HEK293T (cell line): ENCODE data around the gene CRAT.

Experiments
- CTCF ChIA-PET: fragments of 350-600 bp; formaldehyde crosslinking; extraction: SDS; loops from one replicate; lab custom pipeline; 2021; ENCODE audit warnings: antibody characterized with exemption, inconsistent platforms; lab: Yijun Ruan, JAX
- POLR2A ChIA-PET: fragments of 350-600 bp; formaldehyde crosslinking; extraction: SDS; loops from one replicate; lab custom pipeline; 2020; ENCODE audit warnings: antibody characterized with exemption, inconsistent platforms; lab: Yijun Ruan, JAX
- DNase-seq: peaks from one replicate; pipeline ENCODE4 v3.0.0; 2012; ENCODE audit warnings: mixed read lengths; ENCODE audit errors: extremely low spot score
- ARNT ChIP-seq: fragments of 450-650 bp; IDR thresholded peaks from 2 replicates; pipeline ENCODE4 v1.6.1; 2017; ENCODE audit warnings: mild to moderate bottlenecking
- BHLHE40 ChIP-seq: fragments of 450-650 bp; IDR thresholded peaks from 2 replicates; pipeline ENCODE4 v1.6.1; 2016; ENCODE audit warnings: mild to moderate bottlenecking, moderate library complexity, borderline replicate concordance
- CTBP1 ChIP-seq: fragments of 450-650 bp; IDR thresholded peaks from 2 replicates; pipeline ENCODE4 v1.6.1; 2016; ENCODE audit warnings: borderline replicate concordance
- ELF4 ChIP-seq: fragments of 450-650 bp; IDR thresholded peaks from 2 replicates; pipeline ENCODE4 v1.6.1; 2017; ENCODE audit warnings: antibody characterized with exemption
- FOXA1 ChIP-seq: fragments of 450-650 bp; IDR thresholded peaks from 2 replicates; pipeline ENCODE4 v1.6.1; 2016; ENCODE audit warnings: mild to moderate bottlenecking
- FOXK2 ChIP-seq: fragments of 450-650 bp; IDR thresholded peaks from 2 replicates; pipeline ENCODE4 v1.6.1; 2016; ENCODE audit warnings: mild to moderate bottlenecking
- FOXM1 ChIP-seq: fragments of 450-650 bp; IDR thresholded peaks from 2 replicates; pipeline ENCODE4 v1.6.1; 2017; ENCODE audit warnings: mild to moderate bottlenecking, borderline replicate concordance
- HDGF ChIP-seq: fragments of 450-650 bp; IDR thresholded peaks from 2 replicates; pipeline ENCODE4 v1.6.1; 2017; ENCODE audit warnings: antibody characterized with exemption, borderline replicate concordance
- L3MBTL2 ChIP-seq: fragments of 450-650 bp; conservative IDR thresholded peaks from 2 replicates; pipeline ENCODE4 v1.6.1; 2016; ENCODE audit warnings: mild to moderate bottlenecking
- LEF1 ChIP-seq: fragments of 450-650 bp; IDR thresholded peaks from 2 replicates; pipeline ENCODE4 v1.6.1; 2017; ENCODE audit warnings: mild to moderate bottlenecking, borderline replicate concordance
- NFRKB ChIP-seq: fragments of 450-650 bp; IDR thresholded peaks from 2 replicates; pipeline ENCODE4 v1.6.1; 2016; ENCODE audit warnings: mild to moderate bottlenecking, moderate library complexity
- SP1 ChIP-seq: fragments of 450-650 bp; IDR thresholded peaks from 2 replicates; pipeline ENCODE4 v1.6.1; 2017
- SUZ12 ChIP-seq: fragments of 450-650 bp; IDR thresholded peaks from 2 replicates; pipeline ENCODE4 v1.6.1; 2016; ENCODE audit warnings: mild to moderate bottlenecking
- TARDBP ChIP-seq: fragments of 450-650 bp; IDR thresholded peaks from 2 replicates; pipeline ENCODE4 v1.6.1; 2016
- ZNF384 ChIP-seq: fragments of 450-650 bp; IDR thresholded peaks from 2 replicates; pipeline ENCODE4 v1.6.1; 2016
- TF ChIP-seq, protein P1 (sequence below): fragments of 450-650 bp; IDR thresholded peaks from 2 replicates; pipeline ENCODE4 v1.6.1; 2016

CRAT gene

GRCh38 chr9:129095908-129096307 lies 14.7 kb downstream of the CRAT start:
- TF ChIP-seq SUZ12 (no peak), SP1 (no peak), ELF4 (no peak), L3MBTL2 (no peak), NFRKB (no peak), ZNF384 (no peak), CTBP1 (no peak), ARNT (no peak)
- TF ChIP-seq, protein P1, sequence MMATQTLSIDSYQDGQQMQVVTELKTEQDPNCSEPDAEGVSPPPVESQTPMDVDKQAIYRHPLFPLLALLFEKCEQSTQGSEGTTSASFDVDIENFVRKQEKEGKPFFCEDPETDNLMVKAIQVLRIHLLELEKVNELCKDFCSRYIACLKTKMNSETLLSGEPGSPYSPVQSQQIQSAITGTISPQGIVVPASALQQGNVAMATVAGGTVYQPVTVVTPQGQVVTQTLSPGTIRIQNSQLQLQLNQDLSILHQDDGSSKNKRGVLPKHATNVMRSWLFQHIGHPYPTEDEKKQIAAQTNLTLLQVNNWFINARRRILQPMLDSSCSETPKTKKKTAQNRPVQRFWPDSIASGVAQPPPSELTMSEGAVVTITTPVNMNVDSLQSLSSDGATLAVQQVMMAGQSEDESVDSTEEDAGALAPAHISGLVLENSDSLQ, result no peak
- ChIA-PET POLR2A (interaction anchor here (1.9 kb wide), 1 partner anchor 14 kb away, joined by 8 read pairs; no protein-coding TSS in a partner anchor), CTCF (no interaction called here)
- DNase-seq, result no peak

DNA sequence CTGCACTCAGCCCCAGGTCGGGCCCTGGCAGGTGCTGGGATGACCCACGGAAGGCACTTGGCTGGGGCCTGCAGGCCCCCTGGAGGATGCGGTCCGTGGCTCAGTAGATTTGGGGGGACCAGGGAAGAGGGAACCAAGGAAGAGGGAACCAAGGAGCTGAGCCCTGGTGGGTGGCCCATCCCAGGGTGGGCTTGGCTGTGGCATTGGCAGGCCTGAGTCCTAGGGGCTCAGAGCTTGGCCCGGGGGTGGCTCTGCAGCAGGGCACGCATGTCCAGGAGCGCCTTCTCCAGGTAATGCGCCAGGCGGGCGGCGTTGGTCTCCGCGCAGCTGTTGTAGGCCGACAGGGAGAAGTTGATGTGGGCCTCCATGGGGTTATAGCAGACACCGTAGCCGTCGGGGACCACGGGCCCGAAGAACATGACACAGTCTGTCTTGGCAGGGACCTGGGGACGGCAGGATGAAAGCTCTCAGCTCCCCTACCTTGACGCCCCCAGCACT lies 15.4 kb downstream of the CRAT start:
- TF ChIP-seq HDGF (no peak), TARDBP (no peak), BHLHE40 (no peak), CTBP1 (no peak), SUZ12 (no peak)
- TF ChIP-seq, protein P1, result no peak
- POLR2A ChIA-PET, result interaction anchor here (1.9 kb wide), 1 partner anchor 14 kb away, joined by 8 read pairs; no protein-coding TSS in a partner anchor
- DNase-seq, result no peak
- CTCF ChIA-PET, result no interaction called here

- ChIA-PET CTCF (no interaction called here), POLR2A (interaction anchor here (1.9 kb wide), 1 partner anchor 13 kb away, joined by 8 read pairs; no protein-coding TSS in a partner anchor)
- no peak for DNase-seq
- TF ChIP-seq FOXK2, result no peak
- no peak for TF ChIP-seq SUZ12
- no peak for TF ChIP-seq HDGF
- no peak for TF ChIP-seq FOXA1
These were observed 16.0 kb downstream of the CRAT start for GRCh38 chr9:129094387-129095169.

- TF ChIP-seq FOXA1, result no peak
- TF ChIP-seq SUZ12, result no peak
- TF ChIP-seq TARDBP, result no peak
- TF ChIP-seq HDGF, result no peak
- TF ChIP-seq L3MBTL2, result no peak
- TF ChIP-seq BHLHE40, result no peak
- no peak for TF ChIP-seq SP1
- no peak for TF ChIP-seq NFRKB
- TF ChIP-seq LEF1, result no peak
- no peak for TF ChIP-seq ELF4
- no peak for TF ChIP-seq ZNF384
- no peak for TF ChIP-seq FOXM1
- no peak for TF ChIP-seq ARNT
- TF ChIP-seq CTBP1, result no peak
- TF ChIP-seq, protein P1, result no peak
- CTCF ChIA-PET, result no interaction called here
- no peak for DNase-seq
- POLR2A ChIA-PET, result interaction anchor here (1.9 kb wide), 1 partner anchor 12 kb away, joined by 8 read pairs; no protein-coding TSS in a partner anchor
These were observed 16.8 kb downstream of the CRAT start for GRCh38 chr9:129093602-129094386.

GRCh38 chr9:129089246-129089645 lies 21.3 kb downstream of the CRAT start:
- no peak for DNase-seq
- POLR2A ChIA-PET, result interaction anchor here (1.4 kb wide), 1 partner anchor 8 kb away, joined by 8 read pairs; no protein-coding TSS in a partner anchor
- CTCF ChIA-PET, result no interaction called here

DNA sequence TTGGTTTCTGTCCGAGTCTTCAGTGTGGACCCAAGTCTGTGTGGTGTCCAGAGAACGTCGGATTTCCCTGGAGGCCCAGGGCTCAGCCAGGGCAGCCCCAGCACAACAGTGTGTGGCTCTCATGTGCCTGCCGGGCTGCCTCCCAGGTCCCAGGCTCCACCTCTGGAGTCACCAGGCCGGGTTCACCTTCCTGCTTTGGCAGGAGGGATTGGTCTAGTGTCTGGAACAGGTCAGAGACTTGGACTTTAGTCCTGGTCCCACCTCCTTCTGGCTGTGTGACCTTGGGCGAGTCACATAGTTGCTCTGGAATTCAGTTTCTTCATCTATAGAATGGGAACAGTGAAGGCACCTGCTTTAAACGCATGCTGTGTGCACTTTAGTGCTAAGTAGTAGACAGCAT lies 26.5 kb downstream of the CRAT start:
- TF ChIP-seq CTBP1, result no peak
- no peak for TF ChIP-seq ARNT
- no peak for TF ChIP-seq FOXA1
- TF ChIP-seq, protein P1, result no peak
- no peak for TF ChIP-seq SUZ12
- TF ChIP-seq LEF1, result no peak
- TF ChIP-seq TARDBP, result no peak
- TF ChIP-seq SP1, result no peak
- TF ChIP-seq FOXK2, result no peak
- no peak for TF ChIP-seq NFRKB
- TF ChIP-seq FOXM1, result no peak
- no peak for TF ChIP-seq L3MBTL2
- ChIA-PET POLR2A (no interaction called here), CTCF (no interaction called here)
- DNase-seq, result no peak

More at GRCh38 chr9:129089246-129089645, 21.3 kb downstream of the CRAT start:
- TF ChIP-seq SUZ12 (no peak), HDGF (no peak), FOXK2 (no peak)
